ENCODE measurements around the gene PCDHB10. TPM values are rescaled to one million over a fixed set of nuclear protein-coding genes. Genes with fewer than 3 reads are reported as not detected.
"Not testable (repeated sequence)": the region's sequence is repeated elsewhere in the genome, so short reads cannot be mapped to it uniquely, and the experiment has no call there.

Gene PCDHB10
- polyA plus RNA-seq, 1 donor, result 2.9 TPM

DNA sequence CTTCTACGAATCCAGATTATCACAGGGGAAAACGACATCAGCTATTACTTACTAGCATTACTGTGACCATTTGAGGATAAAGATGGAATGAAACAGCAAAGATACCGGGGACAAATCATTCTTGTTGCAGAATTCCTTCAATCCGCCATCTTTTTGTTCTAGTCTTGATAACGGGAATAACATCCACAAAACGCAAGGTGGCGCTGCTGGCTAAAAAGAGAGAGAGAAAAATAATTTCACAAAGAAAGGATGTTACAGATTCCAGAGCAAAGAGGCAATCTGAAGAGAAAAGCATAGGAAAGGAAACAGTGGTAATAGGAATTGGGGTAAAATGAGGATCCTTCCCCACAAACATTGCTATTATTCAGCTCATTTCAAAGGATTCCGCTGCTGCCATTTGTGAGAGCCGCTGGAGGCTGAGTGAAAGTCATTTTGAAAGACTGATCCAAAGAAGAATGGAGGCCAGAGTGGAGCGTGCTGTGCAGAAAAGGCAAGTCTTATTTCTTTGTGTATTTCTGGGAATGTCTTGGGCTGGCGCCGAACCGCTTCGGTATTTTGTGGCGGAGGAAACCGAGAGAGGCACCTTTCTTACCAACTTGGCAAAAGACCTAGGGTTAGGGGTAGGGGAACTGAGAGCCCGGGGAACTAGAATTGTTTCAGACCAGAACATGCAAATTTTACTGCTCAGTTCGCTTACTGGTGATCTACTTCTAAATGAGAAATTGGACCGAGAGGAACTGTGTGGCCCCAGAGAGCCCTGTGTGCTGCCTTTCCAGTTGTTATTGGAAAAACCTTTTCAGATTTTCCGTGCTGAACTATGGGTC, 19.6 kb upstream of the PCDHB10 start, which contains the start of gene PCDHB7:
Gene PCDHB7, plus strand, starts transcription at position 264 of the 824 bp plus-strand sequence. Its CDS starts 192 bp downstream, at position 456.
- H3K4me3 ChIP-seq (ENCODE audit: low read length), result no peak within 1 kb of the TSS
- no peak for DNase-seq
- peaks cover 2% of the 10 kb centered on the region for H3K27me3 ChIP-seq (ENCODE audit: control insufficient read depth, insufficient read depth, low read length)
- WGBS (ENCODE audit: insufficient coverage, low lambda C conversion rate), result 4% methylated on average over 4 of the region's 20 CpGs
- H3K27ac ChIP-seq (ENCODE audit: low read length), result no peak within 1 kb of the TSS
- no peaks in the 10 kb centered on the region for H3K36me3 ChIP-seq (ENCODE audit: control insufficient read depth, insufficient read depth, low read length)
- H3K9me3 ChIP-seq (ENCODE audit: control insufficient read depth, low read depth, low read length), result peaks cover 11% of the 10 kb centered on the region
- no peaks in the 10 kb centered on the region for H3K4me1 ChIP-seq (ENCODE audit: control insufficient read depth, insufficient read depth, low read length)

DNA sequence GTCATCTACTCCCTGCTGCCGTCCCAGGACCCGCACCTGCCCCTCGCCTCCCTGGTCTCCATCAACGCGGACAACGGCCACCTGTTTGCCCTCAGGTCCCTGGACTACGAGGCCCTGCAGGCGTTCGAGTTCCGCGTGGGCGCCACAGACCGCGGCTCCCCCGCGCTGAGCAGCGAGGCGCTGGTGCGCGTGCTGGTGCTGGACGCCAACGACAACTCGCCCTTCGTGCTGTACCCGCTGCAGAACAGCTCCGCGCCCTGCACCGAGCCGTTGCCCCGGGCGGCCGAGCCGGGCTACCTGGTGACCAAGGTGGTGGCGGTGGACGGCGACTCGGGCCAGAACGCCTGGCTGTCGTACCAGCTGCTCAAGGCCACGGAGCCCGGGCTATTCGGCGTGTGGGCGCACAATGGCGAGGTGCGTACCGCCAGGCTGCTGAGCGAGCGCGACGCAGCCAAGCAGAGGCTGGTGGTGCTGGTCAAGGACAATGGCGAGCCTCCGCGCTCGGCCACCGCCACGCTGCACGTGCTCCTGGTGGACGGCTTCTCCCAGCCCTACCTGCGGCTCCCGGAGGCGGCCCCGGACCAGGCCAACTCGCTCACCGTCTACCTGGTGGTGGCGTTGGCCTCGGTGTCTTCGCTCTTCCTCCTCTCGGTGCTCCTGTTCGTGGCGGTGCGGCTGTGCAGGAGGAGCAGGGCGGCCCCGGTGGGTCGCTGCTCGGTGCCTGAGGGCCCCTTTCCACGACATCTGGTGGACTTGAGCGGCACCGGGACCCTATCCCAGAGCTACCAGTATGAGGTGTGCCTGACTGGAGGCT, 17.7 kb upstream of the PCDHB10 start:
- WGBS (ENCODE audit: insufficient coverage, low lambda C conversion rate), result no CpG with 5 or more reads among the region's 79 CpGs
- H3K27me3 ChIP-seq (ENCODE audit: control insufficient read depth, insufficient read depth, low read length); H3K4me3 ChIP-seq (ENCODE audit: low read length); H3K4me1 ChIP-seq (ENCODE audit: control insufficient read depth, insufficient read depth, low read length); H3K36me3 ChIP-seq (ENCODE audit: control insufficient read depth, insufficient read depth, low read length); H3K27ac ChIP-seq (ENCODE audit: low read length); DNase-seq: not testable (repeated sequence)
- peaks cover 14% of the 10 kb centered on the region for H3K9me3 ChIP-seq (ENCODE audit: control insufficient read depth, low read depth, low read length)

DNA sequence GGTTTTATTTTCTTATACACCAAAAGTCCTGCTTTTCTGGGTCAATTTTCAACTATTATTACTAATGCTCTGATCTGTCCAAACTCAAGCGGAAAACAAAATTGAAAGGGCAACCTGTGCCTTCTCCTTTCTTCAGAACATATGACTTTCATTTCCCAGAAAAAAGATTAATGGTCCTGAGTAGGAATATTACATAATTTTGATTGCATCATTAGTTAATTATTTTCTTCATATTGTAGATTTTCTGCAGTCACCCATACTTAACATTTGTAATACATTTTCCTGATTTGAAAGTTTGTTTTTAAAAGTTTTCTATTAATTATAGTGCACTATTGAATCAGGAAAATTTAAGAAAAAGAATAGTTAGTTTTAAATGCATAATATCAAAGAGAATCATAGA, 16.2 kb upstream of the PCDHB10 start:
- no peak for DNase-seq
- Histone ChIP-seq H3K4me1 (ENCODE audit: control insufficient read depth, insufficient read depth, low read length) (no peaks in the 10 kb centered on the region), H3K27me3 (ENCODE audit: control insufficient read depth, insufficient read depth, low read length) (peaks cover 5% of the 10 kb centered on the region)

DNA sequence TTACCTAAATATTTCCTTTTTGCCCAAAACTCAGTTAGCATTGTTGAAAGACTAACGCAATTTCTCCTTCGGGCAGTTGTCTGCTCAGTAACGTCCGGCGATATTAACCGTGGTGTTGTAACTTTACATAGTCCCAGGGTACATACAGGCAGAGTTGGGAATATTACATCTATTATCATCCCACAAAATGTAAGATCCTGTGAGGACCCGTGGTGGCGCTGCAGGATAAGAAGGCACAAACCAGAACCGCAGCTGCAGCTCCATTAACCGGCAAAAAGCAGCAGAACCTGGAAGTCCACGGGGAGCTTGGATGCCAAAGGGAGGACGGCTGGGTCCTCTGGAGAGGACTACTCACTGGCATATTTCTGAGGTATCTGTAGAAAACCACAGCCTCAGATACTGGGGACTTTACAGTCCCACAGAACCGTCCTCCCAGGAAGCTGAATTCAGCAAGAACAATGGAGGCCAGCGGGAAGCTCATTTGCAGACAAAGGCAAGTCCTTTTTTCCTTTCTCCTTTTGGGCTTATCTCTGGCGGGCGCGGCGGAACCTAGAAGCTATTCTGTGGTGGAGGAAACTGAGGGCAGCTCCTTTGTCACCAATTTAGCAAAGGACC, 14.5 kb upstream of the PCDHB10 start, which contains the start of gene PCDHB8:
Gene PCDHB8, plus strand, starts transcription at position 214 of the 615 bp plus-strand sequence. Its CDS starts 245 bp downstream, at position 459.
- H3K27ac ChIP-seq (ENCODE audit: low read length); DNase-seq; H3K4me1 ChIP-seq (ENCODE audit: control insufficient read depth, insufficient read depth, low read length); H3K36me3 ChIP-seq (ENCODE audit: control insufficient read depth, insufficient read depth, low read length); H3K27me3 ChIP-seq (ENCODE audit: control insufficient read depth, insufficient read depth, low read length); H3K4me3 ChIP-seq (ENCODE audit: low read length): not testable (repeated sequence)
- H3K9me3 ChIP-seq (ENCODE audit: control insufficient read depth, low read depth, low read length), result peaks cover 20% of the 10 kb centered on the region
- no CpG with 5 or more reads among the region's 18 CpGs for WGBS (ENCODE audit: insufficient coverage, low lambda C conversion rate)

More for the DNA sequence above, 16.2 kb upstream of the PCDHB10 start:
- no peaks in the 10 kb centered on the region for H3K36me3 ChIP-seq (ENCODE audit: control insufficient read depth, insufficient read depth, low read length)
- WGBS (ENCODE audit: insufficient coverage, low lambda C conversion rate), result 0% methylated on average over 1 of the region's 1 CpG
- H3K4me3 ChIP-seq (ENCODE audit: low read length), result no peak overlapping the region
- H3K27ac ChIP-seq (ENCODE audit: low read length), result no peak overlapping the region
- peaks cover 20% of the 10 kb centered on the region for H3K9me3 ChIP-seq (ENCODE audit: control insufficient read depth, low read depth, low read length)

DNA sequence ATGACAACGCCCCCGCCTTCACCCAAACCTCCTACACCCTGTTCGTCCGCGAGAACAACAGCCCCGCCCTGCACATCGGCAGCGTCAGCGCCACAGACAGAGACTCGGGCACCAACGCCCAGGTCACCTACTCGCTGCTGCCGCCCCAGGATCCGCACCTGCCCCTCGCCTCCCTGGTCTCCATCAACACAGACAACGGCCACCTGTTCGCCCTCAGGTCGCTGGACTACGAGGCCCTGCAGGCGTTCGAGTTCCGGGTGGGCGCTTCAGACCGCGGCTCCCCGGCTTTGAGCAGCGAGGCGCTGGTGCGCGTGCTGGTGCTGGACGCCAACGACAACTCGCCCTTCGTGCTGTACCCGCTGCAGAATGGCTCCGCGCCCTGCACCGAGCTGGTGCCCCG, 12.8 kb upstream of the PCDHB10 start:
- WGBS (ENCODE audit: insufficient coverage, low lambda C conversion rate), result no CpG with 5 or more reads among the region's 39 CpGs
- H3K27me3 ChIP-seq (ENCODE audit: control insufficient read depth, insufficient read depth, low read length); DNase-seq; H3K27ac ChIP-seq (ENCODE audit: low read length); H3K4me3 ChIP-seq (ENCODE audit: low read length); H3K4me1 ChIP-seq (ENCODE audit: control insufficient read depth, insufficient read depth, low read length); H3K36me3 ChIP-seq (ENCODE audit: control insufficient read depth, insufficient read depth, low read length): not testable (repeated sequence)
- peaks cover 15% of the 10 kb centered on the region for H3K9me3 ChIP-seq (ENCODE audit: control insufficient read depth, low read depth, low read length)

DNA sequence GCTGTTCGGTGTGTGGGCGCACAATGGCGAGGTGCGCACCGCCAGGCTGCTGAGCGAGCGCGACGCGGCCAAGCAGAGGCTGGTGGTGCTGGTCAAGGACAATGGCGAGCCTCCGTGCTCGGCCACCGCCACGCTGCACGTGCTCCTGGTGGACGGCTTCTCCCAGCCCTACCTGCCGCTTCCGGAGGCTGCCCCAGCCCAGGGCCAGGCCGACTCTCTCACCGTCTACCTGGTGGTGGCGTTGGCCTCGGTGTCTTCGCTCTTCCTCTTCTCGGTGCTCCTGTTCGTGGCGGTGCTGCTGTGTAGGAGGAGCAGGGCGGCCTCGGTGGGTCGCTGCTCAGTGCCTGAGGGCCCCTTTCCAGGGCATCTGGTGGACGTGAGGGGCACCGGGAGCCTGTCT, 12.3 kb upstream of the PCDHB10 start:
- H3K4me3 ChIP-seq (ENCODE audit: low read length); H3K27me3 ChIP-seq (ENCODE audit: control insufficient read depth, insufficient read depth, low read length); DNase-seq; H3K4me1 ChIP-seq (ENCODE audit: control insufficient read depth, insufficient read depth, low read length); H3K36me3 ChIP-seq (ENCODE audit: control insufficient read depth, insufficient read depth, low read length); H3K27ac ChIP-seq (ENCODE audit: low read length): not testable (repeated sequence)
- no CpG with 5 or more reads among the region's 32 CpGs for WGBS (ENCODE audit: insufficient coverage, low lambda C conversion rate)
- H3K9me3 ChIP-seq (ENCODE audit: control insufficient read depth, low read depth, low read length), result peaks cover 14% of the 10 kb centered on the region

DNA sequence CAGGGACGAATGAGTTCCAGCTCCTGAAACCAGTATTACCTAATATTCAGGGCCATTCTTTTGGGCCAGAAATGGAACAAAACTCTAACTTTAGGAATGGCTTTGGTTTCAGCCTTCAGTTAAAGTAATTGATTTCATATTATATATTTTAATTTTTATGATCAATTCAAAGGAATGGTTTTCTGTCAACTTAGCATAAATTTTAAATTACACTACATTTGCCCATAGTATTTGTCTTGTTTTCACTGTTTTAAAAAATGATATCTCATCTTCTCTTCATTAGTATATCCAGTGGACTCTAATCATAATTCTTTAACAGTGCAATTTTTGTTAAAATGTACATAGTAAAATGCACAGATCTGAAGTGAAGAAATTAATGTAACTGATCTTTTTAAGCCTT, 11.8 kb upstream of the PCDHB10 start:
- peaks cover 13% of the 10 kb centered on the region for H3K9me3 ChIP-seq (ENCODE audit: control insufficient read depth, low read depth, low read length)

DNA sequence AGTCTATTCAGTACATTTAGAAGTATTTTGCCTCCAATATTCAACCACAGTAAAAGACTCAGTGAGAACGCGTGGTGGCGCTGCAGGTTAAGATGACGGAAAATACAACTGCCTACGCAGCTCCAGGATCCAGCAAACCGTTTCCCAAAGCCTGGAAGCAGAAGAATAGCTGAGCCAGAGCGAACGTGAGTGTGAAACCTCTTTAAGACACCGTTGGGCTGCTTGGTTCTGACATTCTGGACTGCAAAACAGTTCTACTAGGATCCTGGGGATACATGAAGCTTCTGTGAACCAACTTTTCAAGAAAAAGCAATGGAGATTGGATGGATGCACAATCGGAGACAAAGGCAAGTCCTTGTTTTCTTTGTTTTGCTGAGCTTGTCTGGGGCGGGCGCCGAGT, 9.9 kb upstream of the PCDHB10 start, which contains the start of gene PCDHB16:
Gene PCDHB16, plus strand, starts transcription at position 140 of the 400 bp plus-strand sequence. Its CDS starts 173 bp downstream, at position 313.
- no peaks in the 10 kb centered on the region for H3K36me3 ChIP-seq (ENCODE audit: control insufficient read depth, insufficient read depth, low read length)
- DNase-seq, result no peak
- WGBS (ENCODE audit: insufficient coverage, low lambda C conversion rate), result no CpG with 5 or more reads among the region's 13 CpGs
- peaks cover 13% of the 10 kb centered on the region for H3K9me3 ChIP-seq (ENCODE audit: control insufficient read depth, low read depth, low read length)
- H3K27me3 ChIP-seq (ENCODE audit: control insufficient read depth, insufficient read depth, low read length), result peaks cover 9% of the 10 kb centered on the region
- no peaks in the 10 kb centered on the region for H3K4me1 ChIP-seq (ENCODE audit: control insufficient read depth, insufficient read depth, low read length)
- no peak within 1 kb of the TSS for H3K4me3 ChIP-seq (ENCODE audit: low read length)
- H3K27ac ChIP-seq (ENCODE audit: low read length), result no peak within 1 kb of the TSS

More for the DNA sequence above, 11.8 kb upstream of the PCDHB10 start:
- Histone ChIP-seq H3K27ac (ENCODE audit: low read length) (no peak overlapping the region), H3K36me3 (ENCODE audit: control insufficient read depth, insufficient read depth, low read length) (no peaks in the 10 kb centered on the region), H3K4me3 (ENCODE audit: low read length) (no peak overlapping the region), H3K4me1 (ENCODE audit: control insufficient read depth, insufficient read depth, low read length) (no peaks in the 10 kb centered on the region), H3K27me3 (ENCODE audit: control insufficient read depth, insufficient read depth, low read length) (peaks cover 9% of the 10 kb centered on the region)
- WGBS (ENCODE audit: insufficient coverage, low lambda C conversion rate), result 60% methylated on average over 1 of the region's 1 CpG
- DNase-seq, result no peak

DNA sequence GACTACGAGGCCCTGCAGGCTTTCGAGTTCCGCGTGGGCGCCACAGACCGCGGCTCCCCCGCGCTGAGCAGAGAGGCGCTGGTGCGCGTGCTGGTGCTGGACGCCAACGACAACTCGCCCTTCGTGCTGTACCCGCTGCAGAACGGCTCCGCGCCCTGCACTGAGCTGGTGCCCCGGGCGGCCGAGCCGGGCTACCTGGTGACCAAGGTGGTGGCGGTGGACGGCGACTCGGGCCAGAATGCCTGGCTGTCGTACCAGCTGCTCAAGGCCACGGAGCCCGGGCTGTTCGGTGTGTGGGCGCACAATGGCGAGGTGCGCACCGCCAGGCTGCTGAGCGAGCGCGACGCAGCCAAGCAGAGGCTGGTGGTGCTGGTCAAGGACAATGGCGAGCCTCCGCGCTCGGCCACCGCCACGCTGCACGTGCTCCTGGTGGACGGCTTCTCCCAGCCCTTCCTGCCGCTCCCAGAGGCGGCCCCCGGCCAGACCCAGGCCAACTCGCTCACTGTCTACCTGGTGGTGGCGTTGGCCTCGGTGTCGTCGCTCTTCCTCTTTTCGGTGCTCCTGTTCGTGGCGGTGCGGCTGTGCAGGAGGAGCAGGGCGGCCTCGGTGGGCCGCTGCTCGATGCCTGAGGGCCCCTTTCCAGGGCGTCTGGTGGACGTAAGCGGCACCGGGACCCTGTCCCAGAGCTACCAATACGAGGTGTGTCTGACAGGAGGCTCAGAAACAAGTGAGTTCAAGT, 7.9 kb upstream of the PCDHB10 start:
- not testable (repeated sequence) for H3K27me3 ChIP-seq (ENCODE audit: control insufficient read depth, insufficient read depth, low read length); DNase-seq; H3K4me3 ChIP-seq (ENCODE audit: low read length); H3K36me3 ChIP-seq (ENCODE audit: control insufficient read depth, insufficient read depth, low read length); H3K4me1 ChIP-seq (ENCODE audit: control insufficient read depth, insufficient read depth, low read length); H3K27ac ChIP-seq (ENCODE audit: low read length)
- WGBS (ENCODE audit: insufficient coverage, low lambda C conversion rate), result no CpG with 5 or more reads among the region's 69 CpGs
- H3K9me3 ChIP-seq (ENCODE audit: control insufficient read depth, low read depth, low read length), result peaks cover 16% of the 10 kb centered on the region
